GM12874 (cell line): ENCODE measurements around the gene NUBPL.

Experiments used
- TF ChIP-seq, protein P1 (sequence below): IDR thresholded peaks from 2 replicates; pipeline ENCODE4 v1.5.1; 2011; ENCODE audit warnings: low read depth, mild to moderate bottlenecking, control low read depth, low read length, moderate library complexity; ENCODE audit not compliant: insufficient read depth

NUBPL gene

GRCh38 chr14:31578266-31578665, 17.1 kb downstream of the NUBPL start:
- TF ChIP-seq, protein P1, sequence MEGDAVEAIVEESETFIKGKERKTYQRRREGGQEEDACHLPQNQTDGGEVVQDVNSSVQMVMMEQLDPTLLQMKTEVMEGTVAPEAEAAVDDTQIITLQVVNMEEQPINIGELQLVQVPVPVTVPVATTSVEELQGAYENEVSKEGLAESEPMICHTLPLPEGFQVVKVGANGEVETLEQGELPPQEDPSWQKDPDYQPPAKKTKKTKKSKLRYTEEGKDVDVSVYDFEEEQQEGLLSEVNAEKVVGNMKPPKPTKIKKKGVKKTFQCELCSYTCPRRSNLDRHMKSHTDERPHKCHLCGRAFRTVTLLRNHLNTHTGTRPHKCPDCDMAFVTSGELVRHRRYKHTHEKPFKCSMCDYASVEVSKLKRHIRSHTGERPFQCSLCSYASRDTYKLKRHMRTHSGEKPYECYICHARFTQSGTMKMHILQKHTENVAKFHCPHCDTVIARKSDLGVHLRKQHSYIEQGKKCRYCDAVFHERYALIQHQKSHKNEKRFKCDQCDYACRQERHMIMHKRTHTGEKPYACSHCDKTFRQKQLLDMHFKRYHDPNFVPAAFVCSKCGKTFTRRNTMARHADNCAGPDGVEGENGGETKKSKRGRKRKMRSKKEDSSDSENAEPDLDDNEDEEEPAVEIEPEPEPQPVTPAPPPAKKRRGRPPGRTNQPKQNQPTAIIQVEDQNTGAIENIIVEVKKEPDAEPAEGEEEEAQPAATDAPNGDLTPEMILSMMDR: no peak

DNA sequence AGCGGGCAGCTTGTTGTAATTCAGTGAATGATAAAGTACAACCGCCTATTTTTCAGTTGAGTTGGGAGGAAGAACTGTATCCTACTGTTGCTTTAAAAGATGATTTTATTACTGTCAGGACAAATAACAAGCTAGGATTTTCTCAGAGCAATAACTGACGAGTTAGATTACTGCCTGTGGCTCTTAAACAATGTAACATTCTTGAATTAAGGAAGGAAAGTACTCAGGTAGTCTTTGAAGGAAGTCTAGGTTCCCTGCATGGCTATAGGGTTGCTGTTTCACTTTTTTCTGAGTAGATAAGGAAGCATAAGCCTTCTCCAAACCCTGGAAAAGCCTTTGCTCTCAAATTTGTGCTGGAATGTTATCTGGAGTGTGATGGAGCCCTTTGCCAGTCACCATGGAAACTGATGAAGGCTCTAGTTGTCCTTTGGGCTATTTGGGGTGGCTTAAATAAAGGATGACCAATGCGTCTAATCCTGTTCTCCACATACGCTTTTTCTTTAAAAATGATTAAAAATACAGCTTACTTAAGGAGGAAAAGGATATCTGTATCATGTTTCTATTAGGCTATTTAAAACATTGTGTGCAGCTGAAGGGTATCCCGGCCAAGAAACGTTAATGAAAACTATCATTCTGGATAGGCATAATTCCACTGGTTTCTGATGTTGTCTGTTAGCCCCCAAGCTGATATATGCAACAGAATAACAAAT, 17.7 kb downstream of the NUBPL start:
- TF ChIP-seq, protein P1: no peak

- TF ChIP-seq, protein P1: no peak
Measured at GRCh38 chr14:31580234-31580633, 19.0 kb downstream of the NUBPL start.

DNA sequence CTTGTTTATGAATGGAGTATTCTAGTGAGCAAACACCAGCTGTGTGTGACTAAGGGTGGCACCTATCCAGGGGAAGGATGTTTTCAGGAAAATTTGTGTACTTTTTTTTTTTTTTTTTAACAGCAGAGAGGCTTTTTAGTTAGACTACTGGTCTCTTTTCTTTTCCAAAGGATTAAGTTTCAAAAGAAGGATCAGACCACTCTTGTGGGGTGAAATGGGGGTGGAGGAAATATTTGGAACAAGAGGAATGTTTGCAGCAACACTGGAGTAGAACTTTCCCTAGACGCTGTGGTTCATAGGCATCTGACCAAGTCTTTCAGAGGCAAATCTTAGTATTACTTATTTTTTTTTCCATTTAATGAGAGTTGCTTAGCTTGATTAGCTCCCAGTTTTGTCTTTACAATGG, 21.1 kb downstream of the NUBPL start:
- TF ChIP-seq, protein P1: no peak

GRCh38 chr14:31582836-31583452, 21.7 kb downstream of the NUBPL start:
- TF ChIP-seq, protein P1: no peak

GRCh38 chr14:31590206-31590605, 29.0 kb downstream of the NUBPL start:
- TF ChIP-seq, protein P1: no peak

DNA sequence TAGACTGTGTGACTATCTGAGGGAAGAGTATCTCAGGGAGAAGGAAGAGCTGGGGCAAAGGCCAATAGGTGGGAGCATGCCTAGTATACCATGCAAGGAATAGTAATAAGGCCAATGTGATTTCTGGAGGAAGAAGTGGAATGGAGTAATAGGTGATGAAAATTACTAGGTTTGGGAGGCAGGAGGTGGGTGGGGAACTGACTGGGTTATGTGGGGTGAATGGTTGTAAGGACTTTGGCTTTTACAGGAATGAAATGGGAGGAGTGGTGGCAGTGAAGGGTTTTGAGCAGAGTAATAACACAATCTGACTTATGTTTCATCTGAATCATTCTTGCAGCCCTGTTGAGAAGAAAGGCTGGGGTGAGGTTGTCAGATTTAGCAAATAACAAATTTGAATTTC, 30.9 kb downstream of the NUBPL start:
- TF ChIP-seq, protein P1: no peak
